GM21576 (cell line): ENCODE results near the gene TBC1D1.

ENCODE experiments used
- ATAC-seq: cut with Tn5 transposase; IDR thresholded peaks from one replicate; pipeline ENCODE4 v1.9.1; 2021; ENCODE audit warnings: mild to moderate bottlenecking, moderate library complexity; ENCODE audit not compliant: unreplicated experiment

Gene TBC1D1

DNA sequence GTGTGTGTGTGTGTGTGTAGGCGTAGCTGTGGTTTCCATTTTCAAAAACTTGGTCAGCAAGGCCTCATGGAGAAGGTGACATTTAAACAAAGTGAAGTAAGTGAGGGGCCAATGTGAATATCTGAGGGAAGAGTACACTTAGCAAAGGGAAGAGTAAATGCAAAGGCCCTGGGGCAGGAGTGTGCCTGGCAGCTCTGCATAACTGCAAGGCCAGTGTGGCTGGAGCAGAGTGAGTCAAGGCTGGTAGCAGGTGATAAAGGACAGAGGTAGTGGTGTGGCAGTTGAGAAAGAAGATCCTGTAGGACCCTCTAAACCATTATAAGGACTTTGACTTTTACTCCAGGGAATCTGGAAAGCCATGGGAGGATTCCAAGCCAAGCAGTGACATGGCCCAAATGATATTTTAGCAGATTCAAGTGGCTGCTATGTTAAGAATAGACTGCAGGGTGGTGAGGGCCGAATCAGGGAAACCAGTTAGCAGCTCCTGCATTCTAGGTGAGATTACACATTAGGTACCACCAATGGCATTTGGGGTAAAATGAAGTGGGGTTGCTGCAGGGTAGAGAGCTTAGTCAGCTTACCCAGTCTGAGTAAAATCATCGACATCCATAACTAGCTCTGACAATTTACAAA is 5.9 kb upstream of the TBC1D1 start:
- ATAC-seq, result no peak

DNA sequence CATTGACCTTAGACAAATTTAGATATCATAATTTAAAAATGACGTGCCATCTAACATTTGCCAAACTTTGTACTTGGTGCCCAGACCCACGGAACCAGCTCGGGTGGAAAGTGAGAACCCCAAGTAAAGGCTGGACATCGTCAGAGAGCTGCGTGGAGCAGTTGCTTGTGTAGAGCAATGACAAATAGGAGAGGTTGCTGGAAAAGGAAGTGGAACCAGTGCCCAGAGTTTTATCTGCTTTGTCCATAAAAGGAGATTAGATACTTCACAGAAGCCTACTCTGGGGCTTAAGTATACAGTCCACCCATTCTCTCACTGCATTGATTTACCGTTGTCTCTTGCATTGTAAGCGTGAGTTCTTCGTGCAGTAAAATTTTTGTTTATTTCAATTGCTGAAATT is 5.4 kb upstream of the TBC1D1 start:
- no peak for ATAC-seq

DNA sequence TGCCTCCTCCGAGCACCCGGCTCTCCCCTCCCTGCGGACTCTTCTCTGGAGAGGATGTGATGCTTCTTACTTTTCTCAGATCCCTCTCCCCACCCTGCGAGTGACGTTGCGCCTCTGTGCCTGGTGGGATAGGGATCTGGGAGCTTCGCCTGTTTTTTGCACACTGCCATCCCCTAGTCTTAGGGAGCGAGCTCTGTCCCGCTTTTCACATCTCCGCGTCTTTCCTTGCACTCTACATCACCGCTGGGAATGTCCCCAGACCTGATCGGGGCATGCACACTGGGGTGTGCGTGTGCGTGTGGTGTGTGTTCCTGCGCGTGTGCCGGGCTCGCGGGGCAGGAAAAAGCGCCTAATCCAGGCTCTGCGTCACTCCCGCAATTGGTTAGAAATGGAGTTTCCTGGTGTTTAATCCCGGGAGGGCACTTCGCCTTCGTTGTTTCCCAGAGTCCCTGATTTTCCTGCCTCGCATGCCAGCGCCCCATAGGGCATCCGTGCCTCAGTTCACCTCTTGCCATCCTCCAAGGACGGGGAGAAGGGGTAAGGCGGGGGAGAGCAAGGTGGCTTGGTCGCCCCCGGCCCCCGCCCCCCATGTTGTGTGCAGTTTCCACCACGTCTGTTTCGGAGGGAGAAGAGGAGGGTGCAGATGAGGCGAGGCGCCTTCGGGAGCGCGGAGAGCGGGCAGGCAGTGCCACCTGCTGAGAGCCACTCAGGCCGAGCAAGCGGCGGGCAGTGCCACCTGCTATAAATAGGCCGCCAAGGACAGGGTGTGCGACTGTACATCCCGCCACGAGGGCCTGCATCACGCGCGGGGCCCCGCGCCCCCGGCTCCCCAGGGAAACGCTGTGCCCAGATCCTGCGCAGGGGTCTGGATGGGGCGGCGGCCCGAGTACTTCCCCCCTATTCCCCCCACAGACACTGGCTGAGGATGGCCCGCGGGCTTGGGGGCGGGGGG is 759 bp upstream of the TBC1D1 start:
- ATAC-seq, result peak; percentile 16

DNA sequence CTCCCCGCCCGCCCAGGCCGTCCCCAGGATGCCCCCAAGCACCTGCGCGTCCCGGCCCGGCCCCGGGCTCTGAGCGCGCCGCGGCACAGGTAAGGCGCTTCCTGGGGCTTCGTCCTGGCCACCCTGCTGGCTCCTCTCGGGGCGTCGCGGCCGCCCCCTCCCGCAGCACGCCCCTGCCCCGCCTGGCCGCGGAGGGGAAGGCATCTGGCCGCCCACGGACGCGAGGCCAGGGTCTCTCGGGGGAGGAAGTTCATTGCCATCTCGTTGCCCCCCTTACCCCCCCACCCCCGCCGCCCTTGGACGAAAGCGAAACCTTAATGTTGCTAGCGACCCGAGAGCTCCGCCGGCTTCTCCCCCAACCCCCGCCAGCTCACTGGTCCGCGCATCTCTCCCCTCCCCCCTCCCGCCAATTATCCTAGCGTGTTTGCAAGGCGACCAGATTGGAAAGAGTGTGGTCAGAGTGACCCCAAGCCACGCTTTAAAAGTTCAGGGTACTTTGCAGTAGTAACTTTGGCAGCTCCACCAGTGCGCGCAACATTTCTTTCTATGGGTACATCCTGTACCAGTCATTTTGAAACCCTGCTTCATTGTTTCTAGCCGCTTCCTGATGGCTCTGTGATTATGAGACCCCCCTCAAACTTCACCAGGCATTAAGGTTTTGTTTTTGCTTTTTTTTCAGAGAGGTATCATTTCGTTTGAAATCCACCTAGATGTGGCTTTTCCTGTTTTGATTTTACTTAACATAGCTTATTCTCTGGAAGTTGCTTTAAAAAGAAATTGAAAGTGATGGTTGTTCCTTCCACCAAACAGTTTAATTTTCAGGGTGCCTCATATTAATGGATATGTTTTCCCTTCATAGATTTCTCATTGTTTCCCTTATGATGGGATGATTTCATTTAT is 626 bp downstream of the TBC1D1 start:
- peak; percentile 59 for ATAC-seq

DNA sequence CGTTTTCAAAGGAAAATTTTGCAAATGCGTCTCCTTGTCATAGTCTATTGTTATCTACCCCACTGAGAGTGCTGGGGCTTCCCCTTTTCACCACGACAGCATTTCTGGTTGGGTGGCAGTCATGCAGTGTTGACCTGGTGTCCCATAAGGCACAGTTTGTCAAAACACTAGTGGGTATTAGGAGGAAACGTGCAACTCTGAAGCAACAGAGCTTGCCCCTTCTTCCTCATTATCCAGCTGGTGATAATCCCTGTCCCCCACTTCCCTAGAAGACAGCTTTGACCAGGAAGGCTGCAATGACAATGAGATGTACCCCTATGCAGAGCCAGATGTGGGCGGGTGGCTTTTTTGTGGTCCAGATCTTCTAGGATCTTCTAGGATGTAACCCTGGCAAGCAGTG is 1.8 kb downstream of the TBC1D1 start:
- ATAC-seq, result peak; percentile 52

DNA sequence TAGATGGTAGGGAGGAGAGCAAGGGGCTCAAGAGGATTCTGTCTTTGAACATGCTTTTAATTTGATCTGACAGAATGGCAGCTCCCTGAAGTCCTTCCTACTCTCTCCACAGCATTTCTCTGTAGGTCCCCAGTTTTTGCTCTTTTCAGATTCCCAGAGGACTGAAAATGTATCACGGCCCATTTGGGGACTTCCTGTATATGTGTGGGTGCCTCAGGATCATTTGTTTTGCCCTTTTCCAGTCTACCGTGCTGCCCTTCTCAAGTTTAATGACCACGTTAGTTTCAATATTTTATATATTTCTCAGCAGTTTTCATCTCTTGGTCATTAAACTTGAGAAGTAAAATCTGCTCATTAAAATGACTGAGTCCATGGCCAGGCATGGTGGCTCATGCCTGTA is 2.3 kb downstream of the TBC1D1 start:
- ATAC-seq, result no peak

DNA sequence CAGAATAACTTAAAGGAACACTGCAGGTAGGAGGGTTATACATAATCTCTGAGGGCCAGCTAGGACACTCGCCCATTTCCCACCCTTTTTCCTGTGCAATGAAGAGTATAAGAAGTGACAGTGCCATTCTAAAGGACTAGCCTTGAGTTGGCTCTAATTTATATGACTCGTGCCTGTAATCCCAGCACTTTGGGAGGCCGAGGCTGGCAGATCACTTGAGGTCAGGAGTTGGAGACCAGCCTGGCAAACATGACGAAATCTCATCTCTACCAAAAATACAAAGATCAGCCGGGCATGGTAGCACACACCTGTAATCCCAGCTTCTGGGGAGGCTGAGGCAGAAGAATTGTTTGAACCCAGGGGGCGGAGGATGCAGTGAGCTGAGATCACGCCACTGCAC is 4.4 kb downstream of the TBC1D1 start:
- ATAC-seq, result no peak

DNA sequence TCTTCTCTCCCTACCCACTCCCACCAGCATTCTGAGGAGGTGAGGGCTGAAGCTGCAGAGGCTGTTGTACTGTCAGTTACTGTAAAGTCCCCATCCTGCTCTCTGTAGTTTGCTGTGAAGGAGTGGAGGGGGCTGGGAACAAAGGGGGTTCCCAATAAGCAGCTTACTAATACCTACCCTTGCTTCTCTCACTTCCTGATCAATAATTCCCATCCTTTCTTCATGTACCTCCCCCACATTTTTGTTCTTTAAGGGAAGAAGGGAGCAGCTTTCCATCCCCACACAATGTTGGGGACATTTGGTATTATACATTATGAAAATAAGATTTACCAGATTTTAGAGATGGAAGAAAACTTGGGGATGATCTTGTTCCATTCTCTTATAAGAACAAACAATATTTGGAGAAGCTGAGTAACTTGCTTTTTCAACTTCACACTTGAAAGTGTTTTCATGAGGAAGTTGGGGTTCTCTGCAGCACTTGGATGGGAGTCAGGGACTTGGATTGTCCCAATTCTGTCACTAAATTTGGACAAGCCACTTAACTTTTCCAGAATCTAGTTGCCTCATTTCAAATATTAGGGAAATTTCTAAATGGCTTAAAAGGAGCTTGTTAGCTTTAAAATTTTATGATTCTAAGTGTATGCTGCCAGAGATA is 5.4 kb downstream of the TBC1D1 start:
- no peak for ATAC-seq

DNA sequence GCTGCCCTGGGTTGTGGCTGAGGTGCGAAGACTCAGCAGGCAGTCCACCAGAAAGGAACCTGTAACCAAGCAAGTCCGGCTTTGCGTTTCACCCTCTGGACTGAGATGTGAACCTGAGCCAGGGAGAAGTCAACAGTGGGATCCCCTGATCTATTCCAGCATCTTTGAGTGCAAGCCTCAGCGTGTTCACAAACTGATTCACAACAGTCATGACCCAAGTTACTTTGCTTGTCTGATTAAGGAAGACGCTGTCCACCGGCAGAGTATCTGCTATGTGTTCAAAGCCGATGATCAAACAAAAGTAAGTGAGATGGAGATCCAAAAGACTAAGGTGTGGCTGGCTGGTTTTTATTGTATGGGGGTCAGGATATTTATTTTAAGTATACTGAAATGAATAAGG is 11.3 kb downstream of the TBC1D1 start:
- no peak for ATAC-seq

DNA sequence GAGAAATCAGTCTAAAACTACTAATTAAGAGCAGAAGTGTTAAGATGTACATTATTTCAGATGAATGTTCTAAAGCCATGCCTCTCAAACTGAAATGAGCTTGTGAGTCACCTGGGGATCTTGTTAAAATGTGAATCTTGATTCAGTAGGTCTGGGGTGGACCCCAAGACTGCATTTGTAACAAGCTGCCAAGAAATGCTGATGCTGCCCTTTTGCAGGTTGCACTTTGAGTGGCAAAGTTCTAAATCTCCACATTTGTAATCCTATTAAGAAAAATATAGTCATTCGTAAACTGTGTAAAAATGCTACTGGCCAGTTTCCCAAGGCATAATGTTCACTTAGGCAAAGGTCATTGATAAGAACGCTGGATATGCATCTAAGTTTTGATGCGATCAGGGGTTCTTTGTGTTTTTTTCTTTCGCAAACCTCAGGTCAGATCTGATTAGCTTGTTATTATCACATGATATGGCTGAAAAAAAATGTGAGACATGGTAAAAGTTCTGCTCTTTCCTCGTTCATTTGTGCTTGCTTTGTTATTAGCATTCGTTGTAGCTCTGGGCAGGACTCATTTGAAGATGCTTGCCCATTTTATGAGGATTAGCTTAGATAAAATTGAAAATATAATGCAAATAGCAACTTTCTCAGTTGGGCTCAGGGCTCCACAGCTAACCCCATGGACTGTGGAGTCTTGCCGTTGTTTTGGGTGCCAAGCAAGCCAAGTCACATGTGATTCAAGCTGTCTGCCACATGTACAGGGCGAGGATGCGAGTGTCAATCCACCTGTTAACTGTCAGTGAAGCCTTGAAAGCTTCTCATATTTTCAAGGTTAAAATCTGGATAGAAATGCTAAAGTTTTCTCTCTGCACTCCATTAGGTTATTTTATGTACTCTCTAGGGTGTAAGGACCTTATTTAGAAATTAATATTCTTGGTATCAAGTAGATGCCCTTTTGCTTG is 12.1 kb downstream of the TBC1D1 start:
- ATAC-seq, result no peak

DNA sequence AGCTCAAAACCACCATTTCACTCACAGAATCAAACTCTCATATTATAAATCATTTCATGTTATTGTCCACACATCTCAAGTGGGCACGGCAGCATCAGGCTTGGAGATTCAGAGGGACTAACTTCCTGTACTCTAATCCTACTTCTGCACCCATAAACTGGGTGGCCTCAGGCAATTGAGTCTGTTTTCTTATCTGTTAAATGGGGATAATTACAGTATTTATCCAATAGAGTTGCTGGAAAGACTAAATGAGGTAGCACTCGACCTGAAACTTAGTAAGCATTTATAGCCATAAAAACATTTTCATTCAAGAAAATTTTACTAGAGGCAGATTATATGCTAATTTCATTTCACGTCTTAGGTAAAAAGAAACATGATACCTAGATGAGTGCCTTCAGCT is 13.0 kb downstream of the TBC1D1 start:
- ATAC-seq, result no peak

DNA sequence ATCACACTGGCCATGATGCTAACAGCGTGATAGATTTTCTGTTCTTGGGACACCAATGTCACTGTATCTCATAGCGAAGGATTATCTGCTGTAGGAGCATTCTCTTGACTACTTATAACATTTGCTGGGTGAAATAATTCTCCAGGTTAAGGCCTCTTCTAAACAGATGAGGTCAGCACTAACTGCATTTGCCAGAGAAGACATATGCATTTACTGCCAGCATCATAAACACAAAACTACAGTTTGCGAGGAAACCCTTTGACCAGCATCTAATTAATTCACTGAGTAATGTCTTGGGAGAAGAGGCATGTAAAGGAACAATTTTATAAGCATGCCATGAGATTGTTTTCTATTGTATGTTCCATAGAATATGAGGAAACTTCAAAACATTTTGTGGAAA is 13.9 kb downstream of the TBC1D1 start:
- ATAC-seq, result no peak

DNA sequence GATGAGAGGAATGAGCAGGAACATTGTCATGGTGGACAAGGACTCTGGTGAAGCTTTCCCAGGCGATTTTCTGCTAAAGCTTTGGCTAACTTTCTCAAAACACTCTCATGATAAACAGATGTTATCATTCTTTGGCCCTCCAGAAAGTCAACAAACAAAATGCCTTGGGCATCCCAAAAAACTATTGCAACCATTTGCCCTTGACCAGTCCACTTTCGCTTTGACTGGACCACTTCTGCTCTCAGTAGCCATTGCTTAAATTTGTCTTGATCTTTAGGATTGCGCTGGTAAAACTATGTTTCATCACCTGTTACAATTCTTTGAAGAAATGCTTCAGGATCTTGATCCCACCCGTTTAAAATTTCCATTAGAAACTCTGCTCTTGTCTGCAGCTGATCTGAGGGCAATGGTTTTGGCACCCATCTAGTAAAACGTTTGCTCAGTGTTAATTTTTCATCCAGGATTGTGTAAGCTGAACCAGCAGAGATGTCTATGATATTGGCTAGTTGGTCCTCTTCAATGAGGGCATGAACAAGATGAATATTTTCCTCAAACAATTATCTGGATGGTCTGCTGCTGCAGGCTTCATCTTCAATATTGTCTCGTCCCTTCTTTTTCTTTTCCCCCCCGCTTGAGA is 14.8 kb downstream of the TBC1D1 start:
- ATAC-seq, result no peak

DNA sequence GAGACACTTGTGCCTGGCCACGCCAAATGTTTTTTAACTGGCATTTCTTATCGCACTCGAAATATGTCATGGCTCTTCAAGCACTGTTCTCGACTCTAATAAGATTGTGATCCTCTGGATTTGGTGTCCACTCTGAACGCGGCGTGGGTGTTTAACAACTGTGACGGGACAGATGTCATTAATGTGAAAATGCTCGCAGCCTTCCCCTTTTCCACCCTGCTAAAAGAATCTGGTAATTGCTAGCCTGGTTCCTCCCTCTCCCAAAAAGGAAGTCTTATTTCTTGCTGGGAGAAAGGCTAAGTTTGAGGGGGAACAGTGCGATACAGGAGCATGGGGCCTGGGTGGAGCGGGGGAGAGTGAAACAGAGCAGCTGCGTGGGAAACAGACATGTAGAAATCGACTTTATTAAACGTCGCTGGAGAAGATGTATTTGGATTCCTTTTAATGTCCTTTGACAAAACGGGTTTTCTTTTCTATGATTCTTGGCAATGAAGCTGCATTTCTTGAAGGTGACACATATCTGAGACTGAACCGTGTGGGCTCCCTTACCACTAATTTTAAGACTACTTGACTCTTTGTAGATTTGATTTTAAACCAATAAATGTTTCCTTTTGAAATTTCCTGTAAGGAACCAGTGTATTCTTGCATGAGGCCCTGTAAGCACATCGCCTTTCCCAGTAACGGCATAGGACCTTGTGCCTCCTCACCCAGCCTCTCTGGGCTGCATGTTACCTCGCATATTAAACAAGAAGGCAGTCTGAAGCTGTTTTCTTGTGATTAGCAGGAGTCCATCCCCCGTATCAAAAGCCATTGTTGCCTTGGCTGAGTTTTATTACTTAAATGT is 17.8 kb downstream of the TBC1D1 start:
- ATAC-seq, result no peak

DNA sequence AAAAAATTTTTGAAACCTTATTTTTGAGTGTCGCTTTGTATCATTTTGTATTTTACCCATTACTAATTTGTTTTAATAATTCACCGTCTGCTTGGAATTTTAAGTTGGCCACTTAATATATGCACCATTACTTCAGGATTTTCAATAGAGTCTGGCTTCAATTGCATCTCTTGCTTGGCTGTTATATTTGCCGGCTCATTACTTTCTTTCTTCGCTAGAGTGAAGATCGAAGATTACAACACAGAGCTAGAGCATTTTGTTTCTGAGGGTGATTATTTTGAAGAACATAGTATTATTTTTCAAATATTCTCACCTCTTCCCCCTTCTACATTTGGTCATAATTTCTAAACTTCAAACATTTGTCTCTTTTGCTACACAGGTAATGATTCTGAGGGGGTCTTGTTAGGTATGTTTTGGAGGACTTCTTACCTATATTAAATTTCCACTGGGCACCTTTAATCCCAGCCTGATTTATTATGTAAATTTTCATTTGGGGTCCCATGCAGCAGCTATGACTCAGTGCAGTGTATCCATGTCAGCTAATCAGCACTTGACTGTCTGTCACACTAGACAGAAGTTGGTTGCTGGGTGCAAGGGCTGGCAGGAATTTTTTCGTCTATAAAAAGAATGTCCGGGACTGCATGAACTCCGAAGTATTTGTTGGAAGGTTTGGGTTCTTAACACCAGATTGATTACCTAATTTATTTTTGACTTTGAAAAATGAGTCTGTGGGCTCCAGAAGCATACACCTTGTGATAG is 18.6 kb downstream of the TBC1D1 start:
- no peak for ATAC-seq

DNA sequence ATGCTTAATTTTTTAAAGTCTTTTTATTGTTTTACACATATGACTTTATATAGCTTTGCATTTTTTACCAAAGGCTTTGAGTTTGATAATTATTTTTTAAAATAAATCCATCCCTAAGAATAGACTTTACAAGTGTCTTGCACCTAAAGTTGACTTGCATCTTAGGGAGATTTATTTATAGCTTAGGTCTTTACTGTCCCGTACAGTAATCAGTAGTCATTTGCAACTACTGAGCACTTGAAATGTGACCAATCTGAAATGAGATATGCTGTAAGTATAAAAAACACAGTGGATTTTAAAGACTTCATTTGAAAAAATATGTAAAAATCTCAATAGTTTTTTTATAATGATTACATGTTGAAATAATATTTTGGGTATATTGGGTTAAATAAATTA is 19.2 kb downstream of the TBC1D1 start:
- ATAC-seq, result no peak

DNA sequence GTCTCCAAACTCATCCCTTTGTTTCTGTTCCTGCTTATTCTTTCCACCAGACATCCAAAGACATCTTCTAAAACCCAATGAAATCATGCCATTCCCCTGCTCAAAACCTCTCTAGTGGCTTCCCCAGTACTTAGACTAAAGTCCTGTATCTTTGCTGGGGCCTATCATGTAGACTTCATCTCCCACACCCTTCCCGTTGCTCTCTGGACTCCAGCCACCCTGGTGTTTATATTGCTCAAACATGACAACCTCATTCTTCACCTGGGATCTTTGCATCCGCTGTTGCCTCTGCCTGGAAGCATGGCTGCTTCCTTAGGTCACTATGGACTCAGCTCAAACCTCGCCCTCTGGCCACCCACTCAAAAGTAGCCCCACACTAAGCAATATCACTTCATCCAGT is 23.7 kb downstream of the TBC1D1 start:
- no peak for ATAC-seq

DNA sequence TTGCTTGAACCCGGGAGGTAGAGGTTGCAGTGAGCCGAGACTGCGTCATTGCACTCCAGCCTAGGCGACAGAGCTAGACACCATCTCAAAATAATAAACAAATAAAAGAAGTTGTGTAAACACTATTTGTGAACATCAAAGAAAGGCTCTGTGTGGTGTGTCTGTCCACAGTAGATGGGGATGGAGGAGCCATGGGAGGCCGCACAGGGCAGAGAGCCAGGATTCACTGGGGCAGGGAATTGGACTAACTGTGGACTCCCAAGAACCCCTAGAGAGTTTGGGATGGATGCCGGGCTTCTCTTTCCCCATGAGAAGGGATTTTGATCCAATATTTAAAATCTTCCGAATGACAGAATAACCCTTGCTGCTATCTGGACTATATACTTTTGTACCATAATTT is 26.5 kb downstream of the TBC1D1 start:
- no peak for ATAC-seq
